Cardiac fibroblast (primary cell): ENCODE measurements around the gene GPR142.

Source experiments
- DNase-seq, 2 donors: peaks; one replicate each; pipeline versions ENCODE4 v3.0.0 to v3.0.0-alpha.2; 2010; ENCODE audit warnings: low read depth in 2 of 2
- H3K4me3 ChIP-seq, 2 donors: replicated peaks in 1 of 2; 1 replicate in 1 of 2; 2 replicates in 1 of 2; pipeline ENCODE4 v1.5.1; 2011; ENCODE audit warnings: low read depth in 2 of 2, low read length in 2 of 2, mild to moderate bottlenecking in 2 of 2, moderate library complexity in 1 of 2
- CTCF ChIP-seq: IDR thresholded peaks from one replicate; pipeline ENCODE4 v1.5.1; 2011; ENCODE audit warnings: low read depth, mild to moderate bottlenecking, low read length, inconsistent platforms

The GPR142 gene

GRCh38 chr17:74356646-74357465 is 10.4 kb upstream of the GPR142 start:
- DNase-seq = no peak
- H3K4me3 ChIP-seq = no peak overlapping the region

GRCh38 chr17:74357466-74357809 is 9.9 kb upstream of the GPR142 start:
- no peak for TF ChIP-seq CTCF
- no peak for DNase-seq
- H3K4me3 ChIP-seq = no peak overlapping the region

More at GRCh38 chr17:74356646-74357465, 10.4 kb upstream of the GPR142 start:
- TF ChIP-seq CTCF = no peak

GRCh38 chr17:74358697-74359096 is 8.6 kb upstream of the GPR142 start:
- no peak for DNase-seq
- TF ChIP-seq CTCF = no peak
- no peak overlapping the region for H3K4me3 ChIP-seq

GRCh38 chr17:74359916-74360315 is 7.4 kb upstream of the GPR142 start:
- no peak for TF ChIP-seq CTCF
- H3K4me3 ChIP-seq = no peak overlapping the region
- no peak for DNase-seq

- no peak overlapping the region for H3K4me3 ChIP-seq
- TF ChIP-seq CTCF = no peak
- no peak for DNase-seq
Observed at GRCh38 chr17:74360899-74361229, 6.4 kb upstream of the GPR142 start.

GRCh38 chr17:74361230-74362068 is 5.9 kb upstream of the GPR142 start, which contains the start of gene BTBD17:
Gene BTBD17, minus strand, starts transcription at chr17:74361868. Its CDS starts 49 bp downstream, at chr17:74361819.
- TF ChIP-seq CTCF = peak; percentile 60
- peak; percentile 38 to 49 for DNase-seq
- H3K4me3 ChIP-seq = no peak within 1 kb of the TSS
